Measurements from ENCODE around the gene PLCL2.
A peak's percentile ranks its signal among the peaks of the same experiment; 100 is the strongest.

Gene PLCL2

GRCh38 chr3:16912400-16913263 lies 27.9 kb downstream of the PLCL2 start:
- Mint-ChIP-seq H3K4me3 (peak overlapping the region; percentile 50), H3K27me3 (no peaks in the 10 kb centered on the region), H3K9me3 (no peaks in the 10 kb centered on the region), H3K27ac (peak overlapping the region; percentile 91), H3K4me1 (peaks cover 66% of the 10 kb centered on the region), H3K36me3 (peaks cover 12% of the 10 kb centered on the region)
- peak; percentile 96 for ATAC-seq

- peak overlapping the region; percentile 91 for H3K27ac Mint-ChIP-seq
- peak; percentile 52 for ATAC-seq
- H3K36me3 Mint-ChIP-seq, result peaks cover 12% of the 10 kb centered on the region
- H3K9me3 Mint-ChIP-seq, result no peaks in the 10 kb centered on the region
- H3K4me1 Mint-ChIP-seq, result peaks cover 67% of the 10 kb centered on the region
- peak overlapping the region; percentile 50 for H3K4me3 Mint-ChIP-seq
- no peaks in the 10 kb centered on the region for H3K27me3 Mint-ChIP-seq
Measured at GRCh38 chr3:16913264-16913580, 28.5 kb downstream of the PLCL2 start.

- ATAC-seq, result no peak
- H3K27me3 Mint-ChIP-seq, result no peaks in the 10 kb centered on the region
- H3K36me3 Mint-ChIP-seq, result no peaks in the 10 kb centered on the region
- H3K4me3 Mint-ChIP-seq, result no peak overlapping the region
- peaks cover 60% of the 10 kb centered on the region for H3K4me1 Mint-ChIP-seq
- no peaks in the 10 kb centered on the region for H3K9me3 Mint-ChIP-seq
- H3K27ac Mint-ChIP-seq, result peak overlapping the region; percentile 68
Measured at GRCh38 chr3:16916840-16917239, 32.1 kb downstream of the PLCL2 start.

DNA sequence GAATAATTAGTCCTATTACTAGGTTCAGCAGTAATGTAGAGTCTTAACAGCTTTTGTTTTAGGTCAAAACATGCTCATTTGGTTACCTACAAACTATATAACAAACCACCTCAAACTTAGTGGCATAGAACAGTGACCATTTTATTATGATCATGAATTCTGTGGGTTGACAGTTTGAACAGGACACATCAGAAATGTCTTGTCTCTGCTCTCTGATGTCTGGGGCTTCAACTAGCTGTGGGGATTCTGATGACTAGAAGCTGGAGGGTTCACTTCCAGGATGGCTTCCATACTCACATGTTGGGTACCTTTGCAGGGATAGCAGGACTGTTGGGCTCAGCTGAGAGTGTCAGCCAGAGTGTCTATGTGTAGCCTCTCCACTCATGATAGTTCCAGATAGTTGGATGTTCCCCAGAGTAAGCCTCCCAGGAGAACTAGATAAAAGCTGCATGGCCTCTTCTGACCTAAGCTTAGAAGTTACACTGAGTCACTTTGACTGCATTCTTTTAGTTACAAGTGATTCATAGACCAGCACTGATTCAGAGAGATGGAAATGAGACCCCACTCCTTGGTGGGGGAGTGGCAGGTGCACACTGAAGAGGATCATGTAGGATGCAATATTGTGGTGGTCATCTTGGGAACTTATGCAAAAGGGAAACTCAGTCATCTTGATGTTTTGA lies 32.6 kb downstream of the PLCL2 start:
- H3K4me1 Mint-ChIP-seq, result peaks cover 57% of the 10 kb centered on the region
- no peak overlapping the region for H3K4me3 Mint-ChIP-seq
- no peaks in the 10 kb centered on the region for H3K27me3 Mint-ChIP-seq
- peak; percentile 24 for ATAC-seq
- H3K36me3 Mint-ChIP-seq, result no peaks in the 10 kb centered on the region
- H3K27ac Mint-ChIP-seq, result peak overlapping the region; percentile 68
- no peaks in the 10 kb centered on the region for H3K9me3 Mint-ChIP-seq

DNA sequence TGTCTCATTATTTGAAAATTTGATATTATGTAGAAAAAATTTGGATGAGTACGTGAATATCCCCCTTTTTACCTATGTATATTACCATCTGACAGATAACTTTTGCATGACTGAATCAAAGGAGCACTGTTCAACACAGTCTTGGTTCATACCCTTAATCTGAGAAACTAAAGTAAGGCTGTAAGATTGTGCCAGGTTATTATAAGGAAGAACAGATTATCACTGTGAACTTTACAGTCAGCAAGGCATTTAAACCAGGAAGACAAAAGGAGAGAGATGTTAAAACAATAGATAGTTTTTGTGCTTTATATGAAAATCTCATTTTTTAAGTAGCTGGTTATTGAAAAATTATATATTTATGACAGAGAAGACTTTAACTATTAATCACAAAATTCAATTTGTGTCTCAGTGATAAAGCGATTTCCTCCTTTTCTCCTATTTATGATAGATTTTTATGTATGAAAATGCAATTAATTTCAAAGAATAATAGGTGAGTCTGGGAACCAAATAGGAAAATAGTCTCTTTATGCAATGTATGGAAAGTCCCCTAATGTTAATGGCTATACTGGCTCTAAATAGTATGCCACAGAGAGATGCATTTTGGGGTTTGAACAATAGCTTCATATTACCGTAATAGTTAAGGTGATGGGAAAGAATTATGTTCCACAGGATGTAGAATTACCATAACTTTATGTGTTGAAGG lies 33.4 kb downstream of the PLCL2 start:
- peak overlapping the region; percentile 68 for H3K27ac Mint-ChIP-seq
- ATAC-seq, result no peak
- no peak overlapping the region for H3K4me3 Mint-ChIP-seq
- H3K9me3 Mint-ChIP-seq, result no peaks in the 10 kb centered on the region
- peaks cover 53% of the 10 kb centered on the region for H3K4me1 Mint-ChIP-seq
- no peaks in the 10 kb centered on the region for H3K27me3 Mint-ChIP-seq
- no peaks in the 10 kb centered on the region for H3K36me3 Mint-ChIP-seq

DNA sequence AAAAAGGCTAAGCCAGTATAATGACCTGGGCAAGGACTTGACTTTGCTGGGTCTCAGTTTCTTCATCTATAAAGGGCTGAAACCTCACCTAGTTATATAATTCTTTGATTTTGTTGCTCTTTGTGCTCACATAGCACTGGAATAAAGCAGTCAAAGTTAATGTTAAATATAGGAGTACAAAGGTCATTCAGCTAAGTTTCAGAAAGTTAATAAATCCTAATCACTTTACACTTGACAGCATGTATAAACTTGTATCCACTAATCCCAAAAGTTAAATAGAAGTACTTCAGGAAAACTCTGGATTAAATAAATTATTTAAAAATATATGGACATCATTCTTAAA lies 33.9 kb downstream of the PLCL2 start:
- Mint-ChIP-seq H3K27ac (no peak overlapping the region), H3K27me3 (no peaks in the 10 kb centered on the region), H3K9me3 (peaks cover 2% of the 10 kb centered on the region), H3K36me3 (peaks cover 2% of the 10 kb centered on the region), H3K4me1 (peaks cover 55% of the 10 kb centered on the region), H3K4me3 (no peak overlapping the region)
- no peak for ATAC-seq

DNA sequence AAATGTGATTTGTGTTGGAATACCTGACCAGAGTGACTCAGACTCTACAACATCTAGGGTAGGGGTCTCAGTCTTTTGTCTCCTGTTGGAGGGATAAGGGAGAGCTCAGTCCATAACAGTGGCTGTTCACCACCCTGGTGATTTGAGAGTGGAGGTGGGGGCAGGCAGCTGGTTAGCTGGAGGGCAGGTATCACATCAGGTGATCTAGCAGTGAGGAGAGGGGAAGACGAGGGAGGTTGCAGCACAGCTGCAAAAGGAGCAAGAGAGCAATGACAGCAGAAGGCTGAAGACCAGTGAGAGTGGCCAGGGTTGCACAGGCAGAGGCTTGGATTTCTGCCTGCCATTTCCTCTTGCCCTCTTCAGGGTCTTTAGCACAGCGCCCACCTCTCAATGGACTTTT lies 38.4 kb downstream of the PLCL2 start:
- ATAC-seq, result no peak
- Mint-ChIP-seq H3K27me3 (no peaks in the 10 kb centered on the region), H3K9me3 (peaks cover 5% of the 10 kb centered on the region), H3K36me3 (peaks cover 7% of the 10 kb centered on the region), H3K4me3 (no peak overlapping the region), H3K27ac (peak overlapping the region; percentile 21), H3K4me1 (peaks cover 57% of the 10 kb centered on the region)

- Mint-ChIP-seq H3K27me3 (no peaks in the 10 kb centered on the region), H3K4me3 (no peak overlapping the region), H3K36me3 (peaks cover 29% of the 10 kb centered on the region), H3K4me1 (peaks cover 78% of the 10 kb centered on the region), H3K9me3 (peaks cover 8% of the 10 kb centered on the region), H3K27ac (no peak overlapping the region)
- no peak for ATAC-seq
Measured at GRCh38 chr3:16927485-16927884, 42.7 kb downstream of the PLCL2 start.

DNA sequence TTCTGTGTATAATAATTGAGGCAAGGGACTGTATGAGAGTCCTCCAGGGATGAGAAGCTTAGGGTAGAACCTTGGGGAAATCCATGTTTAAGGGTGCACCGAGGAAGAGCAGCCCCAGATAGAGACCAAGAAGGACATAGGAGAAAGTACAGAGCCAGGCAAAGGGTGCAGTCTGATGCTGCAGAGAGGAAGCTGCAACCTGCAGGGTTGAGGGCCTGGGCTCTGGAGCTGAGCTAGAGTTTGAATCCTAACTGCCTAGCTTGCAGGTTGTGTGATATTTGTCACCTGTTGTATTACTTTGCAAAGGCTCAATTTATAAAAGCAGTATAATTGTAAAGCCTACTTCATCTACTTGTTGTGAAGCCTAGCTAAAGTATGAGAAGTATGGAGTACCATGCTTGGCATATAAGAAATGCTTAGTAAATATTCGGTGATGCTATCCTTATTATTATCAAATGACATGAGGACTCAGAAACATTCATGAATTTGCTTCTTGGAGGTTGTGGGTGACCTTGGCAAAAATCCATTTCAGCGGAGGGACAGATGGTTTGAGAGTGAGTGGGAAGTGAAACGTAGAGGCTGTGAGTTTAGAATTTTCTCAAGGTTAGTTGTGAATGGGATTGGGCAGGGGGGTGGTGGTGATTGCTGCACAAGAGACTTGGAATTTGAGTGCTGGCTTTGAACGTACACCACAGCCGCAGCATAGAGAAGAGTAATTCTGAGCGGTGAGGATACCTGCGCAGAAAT lies 43.8 kb downstream of the PLCL2 start:
- Mint-ChIP-seq H3K4me1 (peaks cover 80% of the 10 kb centered on the region), H3K27me3 (no peaks in the 10 kb centered on the region), H3K9me3 (peaks cover 7% of the 10 kb centered on the region), H3K36me3 (peaks cover 33% of the 10 kb centered on the region), H3K4me3 (no peak overlapping the region), H3K27ac (peak overlapping the region; percentile 23)
- ATAC-seq, result no peak

DNA sequence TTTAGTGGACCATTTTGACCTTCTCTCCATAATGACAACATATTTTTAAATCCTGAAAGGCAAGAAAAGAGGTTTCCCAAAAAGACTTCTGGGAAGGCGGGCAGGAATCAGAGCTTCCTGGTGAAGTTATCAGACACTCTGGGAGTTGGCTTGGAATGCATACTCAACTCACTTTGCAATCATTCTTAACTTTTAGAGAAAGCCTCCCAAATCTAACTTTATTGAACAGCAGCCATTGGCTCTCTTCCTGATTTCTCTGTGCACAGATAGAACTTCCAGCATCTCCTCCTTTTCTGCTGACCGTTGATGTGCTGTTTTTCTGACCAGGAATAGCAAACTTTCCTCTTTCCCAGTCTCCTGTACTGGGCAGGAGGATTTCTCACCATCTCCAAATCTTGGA lies 44.6 kb downstream of the PLCL2 start:
- Mint-ChIP-seq H3K36me3 (peaks cover 35% of the 10 kb centered on the region), H3K27me3 (no peaks in the 10 kb centered on the region), H3K9me3 (peaks cover 3% of the 10 kb centered on the region), H3K27ac (peak overlapping the region; percentile 3), H3K4me3 (no peak overlapping the region), H3K4me1 (peaks cover 82% of the 10 kb centered on the region)
- ATAC-seq, result no peak

DNA sequence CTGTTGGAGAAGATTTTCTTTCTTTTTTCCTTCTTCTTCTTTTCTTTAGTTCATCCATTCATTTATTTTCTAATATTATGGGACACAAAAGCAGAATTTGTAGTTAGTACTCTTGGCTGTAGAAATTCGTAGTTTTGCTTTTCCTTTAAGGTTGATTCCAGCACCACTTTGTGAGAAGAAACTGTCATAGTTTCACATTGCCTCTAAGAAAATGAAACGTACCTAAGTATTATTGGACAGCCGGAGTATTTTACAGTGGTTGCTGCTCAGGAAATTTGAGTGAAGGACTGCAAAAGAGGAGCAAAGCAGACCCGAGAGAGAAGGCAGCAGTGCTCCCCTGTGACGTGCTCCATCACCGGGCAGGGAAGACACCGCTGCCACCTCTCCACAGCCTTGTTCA lies 48.1 kb downstream of the PLCL2 start:
- ATAC-seq, result no peak
- Mint-ChIP-seq H3K9me3 (peaks cover 3% of the 10 kb centered on the region), H3K4me3 (no peak overlapping the region), H3K4me1 (peaks cover 82% of the 10 kb centered on the region), H3K27ac (peak overlapping the region; percentile 2), H3K27me3 (no peaks in the 10 kb centered on the region), H3K36me3 (peaks cover 35% of the 10 kb centered on the region)

DNA sequence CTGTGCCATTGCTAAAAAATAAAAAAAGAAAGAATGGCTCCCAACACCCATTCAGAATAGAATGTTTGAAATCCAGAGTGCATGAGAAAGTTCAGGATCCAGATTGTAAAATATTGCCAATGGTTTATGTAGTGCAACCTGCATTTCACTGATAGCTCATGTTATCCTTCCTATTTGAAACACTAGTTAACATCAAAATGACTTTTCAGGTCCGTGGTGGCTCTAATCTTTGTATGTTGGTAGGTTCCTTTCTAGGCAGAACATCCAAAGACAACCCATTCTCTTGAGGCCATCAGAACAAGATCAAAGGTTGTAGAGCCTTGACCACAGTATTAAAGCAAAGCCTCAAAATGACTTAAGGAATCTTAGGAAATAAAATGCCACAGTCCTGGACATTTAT lies 51.0 kb downstream of the PLCL2 start:
- Mint-ChIP-seq H3K27ac (no peak overlapping the region), H3K4me3 (no peak overlapping the region), H3K27me3 (no peaks in the 10 kb centered on the region), H3K9me3 (peaks cover under 1% of the 10 kb centered on the region), H3K4me1 (peaks cover 75% of the 10 kb centered on the region), H3K36me3 (peaks cover 41% of the 10 kb centered on the region)
- ATAC-seq, result no peak

GRCh38 chr3:16936233-16936632 lies 51.5 kb downstream of the PLCL2 start:
- peaks cover 75% of the 10 kb centered on the region for H3K4me1 Mint-ChIP-seq
- H3K27me3 Mint-ChIP-seq, result no peaks in the 10 kb centered on the region
- no peaks in the 10 kb centered on the region for H3K9me3 Mint-ChIP-seq
- H3K4me3 Mint-ChIP-seq, result no peak overlapping the region
- no peak overlapping the region for H3K27ac Mint-ChIP-seq
- ATAC-seq, result no peak
- H3K36me3 Mint-ChIP-seq, result peaks cover 41% of the 10 kb centered on the region

- no peak for ATAC-seq
- Mint-ChIP-seq H3K9me3 (no peaks in the 10 kb centered on the region), H3K27me3 (no peaks in the 10 kb centered on the region), H3K27ac (no peak overlapping the region), H3K36me3 (peaks cover 41% of the 10 kb centered on the region), H3K4me1 (peaks cover 75% of the 10 kb centered on the region), H3K4me3 (no peak overlapping the region)
Measured at GRCh38 chr3:16936676-16937230, 52.0 kb downstream of the PLCL2 start.

DNA sequence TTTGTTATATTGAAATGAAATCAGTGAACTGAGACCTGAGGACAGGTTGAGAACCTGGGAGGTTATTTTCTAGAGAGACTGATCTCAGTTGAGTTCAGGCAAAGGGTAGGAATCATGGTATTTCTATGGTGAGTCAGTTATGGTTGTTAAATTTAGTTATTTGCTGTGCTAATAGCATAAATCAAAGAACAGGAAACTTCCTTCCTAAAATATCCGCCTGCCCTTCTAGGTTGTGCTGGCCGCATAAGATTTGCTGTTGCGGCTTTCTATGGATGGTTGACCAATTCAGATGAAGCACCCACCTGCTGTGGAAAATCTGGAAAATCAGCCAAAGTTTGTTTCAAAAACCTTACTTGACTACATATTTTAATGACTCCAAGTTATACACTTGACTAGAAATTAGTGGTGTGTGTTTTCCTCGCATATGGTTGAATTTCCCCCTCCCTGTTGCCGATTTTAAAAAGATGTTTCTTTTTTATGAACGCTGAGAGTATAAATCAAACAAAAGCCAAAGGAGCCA lies 52.6 kb downstream of the PLCL2 start:
- no peak overlapping the region for H3K4me3 Mint-ChIP-seq
- ATAC-seq, result no peak
- H3K27ac Mint-ChIP-seq, result no peak overlapping the region
- H3K9me3 Mint-ChIP-seq, result no peaks in the 10 kb centered on the region
- H3K27me3 Mint-ChIP-seq, result no peaks in the 10 kb centered on the region
- peaks cover 35% of the 10 kb centered on the region for H3K36me3 Mint-ChIP-seq
- peaks cover 79% of the 10 kb centered on the region for H3K4me1 Mint-ChIP-seq
